Upper lobe of left lung (tissue), 6 donors: ENCODE data around the gene SCARF1. TPM values are rescaled to one million over a fixed set of nuclear protein-coding genes. Genes with fewer than 3 reads are reported as not detected.
A peak's percentile ranks its signal among the peaks of the same experiment; 100 is the strongest.
"Not testable (repeated sequence)": the region's sequence is repeated elsewhere in the genome, so short reads cannot be mapped to it uniquely, and the experiment has no call there.

Experiments used
- ATAC-seq, 2 donors: fragments of 200-7000 bp; cut with Tn5 transposase; one replicate each; pipeline ENCODE4 v1.9.1; 2022; ENCODE audit warnings: mild to moderate bottlenecking in 2 of 2, moderate library complexity in 2 of 2; ENCODE audit not compliant: low FRiP score in 2 of 2
- DNase-seq, 2 donors: peaks; one replicate each; pipeline ENCODE4 v3.0.0-alpha.2; 2019 to 2020
- H3K27ac ChIP-seq, 4 donors: fragments of 200-600 bp; sonication (generic); one replicate each; pipeline ENCODE4 v1.5.1; 2016 to 2019
- H3K27me3 ChIP-seq, 4 donors: fragments of 200-600 bp; sonication (generic); one replicate each; pipeline ENCODE4 v1.5.1; 2017 to 2019
- H3K36me3 ChIP-seq, 4 donors: fragments of 200-600 bp; sonication (generic); one replicate each; pipeline ENCODE4 v1.5.1; 2016 to 2019
- H3K4me1 ChIP-seq, 4 donors: fragments of 200-600 bp; sonication (generic); one replicate each; pipeline ENCODE4 v1.5.1; 2018 to 2019
- H3K4me3 ChIP-seq, 4 donors: fragments of 200-600 bp; sonication (generic); one replicate each; pipeline ENCODE4 v1.5.1; 2017 to 2019; ENCODE audit warnings: mild to moderate bottlenecking in 2 of 4, moderate library complexity in 1 of 4
- H3K9me3 ChIP-seq, 4 donors: fragments of 200-600 bp; sonication (generic); one replicate each; pipeline ENCODE4 v1.5.1; 2018 to 2019
- CTCF ChIP-seq, 6 experiments: fragments of 450-650 bp in 4 of 6; fragments of 200-600 bp in 2 of 6; sonication (generic) in 2 of 6; IDR thresholded peaks; one replicate each; pipeline ENCODE4 v1.5.1; 2016 to 2019; ENCODE audit warnings: antibody characterized with exemption in 6 of 6
- EP300 ChIP-seq, 4 donors: sonication (generic); formaldehyde crosslinking; IDR thresholded peaks; one replicate each; pipeline ENCODE4 v1.5.1; 2017; ENCODE audit warnings: antibody characterized with exemption in 4 of 4, control low read depth in 2 of 4
- POLR2A ChIP-seq, 4 donors: fragments of 450-650 bp; IDR thresholded peaks; one replicate each; pipeline ENCODE4 v1.5.1; 2016 to 2017; ENCODE audit warnings: antibody characterized with exemption in 4 of 4, mild to moderate bottlenecking in 2 of 4
- POLR2AphosphoS5 ChIP-seq, 2 donors: sonication (generic); formaldehyde crosslinking; IDR thresholded peaks; one replicate each; pipeline ENCODE4 v1.5.1; 2017; ENCODE audit warnings: antibody characterized with exemption in 2 of 2
- WGBS, 2 donors: methylation state at CpG; one replicate each; pipeline ENCODE4 v1.1.5; 2017 to 2018; 5-methylcytosine and 5-hydroxymethylcytosine counted together
- total RNA-seq, 6 donors: library from RNA; depleted of rRNA in 4 of 6; stranded (reverse); fragments of >200 nt in 4 of 6; gene quantifications; one replicate each; pipeline versions ENCODE4 v1.1.0 to v1.2.1, GENCODE V29; 2016 to 2021
- donor health status: DM: no; HTN: no; CAD: no; lungs with moderate emphysema.
- donor health status: DM: no; HTN: yes; CAD: no; lungs with severe emphysema.

Gene SCARF1
- total RNA-seq, 6 donors from 2014 or later = 22.0 to 93.2 (median 55.5) TPM

DNA sequence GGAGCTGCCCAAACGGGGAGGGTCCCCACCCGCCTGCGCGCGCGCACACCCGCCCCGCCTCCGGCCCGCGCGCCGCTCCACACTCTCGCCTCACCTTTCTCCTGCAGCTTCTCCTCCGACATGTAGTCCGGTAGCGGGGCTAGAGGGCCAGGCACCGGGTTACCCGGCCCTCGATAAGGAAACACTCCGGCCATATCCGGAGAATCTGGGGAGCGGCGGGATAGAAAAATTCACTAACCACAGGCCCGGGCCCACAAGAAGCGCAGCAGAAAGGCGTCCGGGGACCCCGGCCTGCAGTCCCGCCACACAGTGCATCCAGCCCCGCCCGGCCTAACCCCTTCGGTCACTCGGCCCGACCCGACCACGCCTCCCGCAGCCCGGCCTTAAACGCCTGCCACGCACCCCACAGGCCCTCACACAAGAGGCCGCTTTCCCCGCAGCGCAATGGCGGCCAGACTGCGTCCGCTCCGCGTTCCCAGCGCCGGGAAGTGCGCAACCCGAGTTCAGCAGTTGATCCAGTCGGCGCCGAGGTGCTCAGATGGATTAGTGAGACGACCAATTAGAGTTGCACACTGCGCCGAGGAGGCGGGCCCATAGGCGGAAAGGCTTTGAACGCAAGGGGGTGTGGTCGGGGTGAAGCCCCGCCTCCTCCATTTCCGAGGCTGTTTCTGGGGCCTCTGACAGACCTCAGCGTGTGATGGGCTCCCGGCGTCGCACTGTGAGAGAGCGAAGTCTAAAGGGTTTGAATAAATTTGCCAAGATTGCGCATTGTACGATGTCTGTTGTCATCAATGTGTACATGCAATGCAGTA is 39.1 kb upstream of the SCARF1 start, which contains the start of gene PRPF8:
TSS of gene PRPF8 (minus strand) at position 490 of the 812 bp plus-strand sequence. CDS start at position 194, 296 bp downstream.
- H3K36me3 ChIP-seq = peaks cover 27 to 41% (median 35%) of the 10 kb centered on the region in 4 donors
- WGBS, 2 donors = 0 to 1% methylated on average over 41 to 54 of the region's 72 CpGs
- H3K27ac ChIP-seq = peak within 1 kb of the TSS; percentile 89 to 97 (median 94)
- H3K4me1 ChIP-seq = peaks cover 16 to 31% (median 19%) of the 10 kb centered on the region in 4 donors
- peak; percentile 100 for ATAC-seq
- peak; percentile 96 to 98 for DNase-seq
- H3K9me3 ChIP-seq = no peaks in the 10 kb centered on the region
- no peaks in the 10 kb centered on the region for H3K27me3 ChIP-seq
- peak within 1 kb of the TSS; percentile 70 to 93 (median 80) for H3K4me3 ChIP-seq
- peak; percentile 99 for TF ChIP-seq POLR2AphosphoS5 (IDR thresholded peaks at IDR 0.05)
- TF ChIP-seq POLR2A (IDR thresholded peaks at IDR 0.05) = peak in 3 of 4 donors; percentile 90 to 98 (median 92)
- peak in 2 of 6 experiments; percentile 14 to 22 for TF ChIP-seq CTCF (IDR thresholded peaks at IDR 0.05)
- peak in 1 of 4 donors; percentile 68 for TF ChIP-seq EP300 (IDR thresholded peaks at IDR 0.05)

- no peak for TF ChIP-seq POLR2AphosphoS5 (IDR thresholded peaks at IDR 0.05)
- TF ChIP-seq EP300 (IDR thresholded peaks at IDR 0.05) = no peak
- no peak for TF ChIP-seq POLR2A (IDR thresholded peaks at IDR 0.05)
- TF ChIP-seq CTCF (IDR thresholded peaks at IDR 0.05) = no peak
- peaks cover 16 to 31% (median 19%) of the 10 kb centered on the region in 4 donors for H3K4me1 ChIP-seq
- peaks cover 38 to 52% (median 46%) of the 10 kb centered on the region in 4 donors for H3K36me3 ChIP-seq
- H3K27ac ChIP-seq = peak overlapping the region in 3 of 4 donors; percentile 94 to 97 (median 95)
- no peaks in the 10 kb centered on the region for H3K9me3 ChIP-seq
- no peaks in the 10 kb centered on the region for H3K27me3 ChIP-seq
- DNase-seq (no peak), ATAC-seq (no peak)
- WGBS, 2 donors = 56 to 65% methylated on average over 5 of the region's 5 CpGs
- H3K4me3 ChIP-seq = peak overlapping the region; percentile 70 to 93 (median 80)
Measured at GRCh38 chr17:1683459-1683858, 37.9 kb upstream of the SCARF1 start.

GRCh38 chr17:1676401-1676800 is 30.9 kb upstream of the SCARF1 start:
- Histone ChIP-seq H3K36me3 (peaks cover 95 to 100% (median 98%) of the 10 kb centered on the region in 4 donors), H3K4me1 (no peaks in the 10 kb centered on the region), H3K4me3 (no peak overlapping the region), H3K27me3 (no peaks in the 10 kb centered on the region), H3K9me3 (no peaks in the 10 kb centered on the region), H3K27ac (no peak overlapping the region)
- TF ChIP-seq POLR2A (IDR thresholded peaks at IDR 0.05) (no peak), POLR2AphosphoS5 (IDR thresholded peaks at IDR 0.05) (no peak), CTCF (IDR thresholded peaks at IDR 0.05) (no peak)
- no peak for DNase-seq
- WGBS, 2 donors = 98 to 99% methylated on average over 13 of the region's 13 CpGs
- ATAC-seq = no peak

DNA sequence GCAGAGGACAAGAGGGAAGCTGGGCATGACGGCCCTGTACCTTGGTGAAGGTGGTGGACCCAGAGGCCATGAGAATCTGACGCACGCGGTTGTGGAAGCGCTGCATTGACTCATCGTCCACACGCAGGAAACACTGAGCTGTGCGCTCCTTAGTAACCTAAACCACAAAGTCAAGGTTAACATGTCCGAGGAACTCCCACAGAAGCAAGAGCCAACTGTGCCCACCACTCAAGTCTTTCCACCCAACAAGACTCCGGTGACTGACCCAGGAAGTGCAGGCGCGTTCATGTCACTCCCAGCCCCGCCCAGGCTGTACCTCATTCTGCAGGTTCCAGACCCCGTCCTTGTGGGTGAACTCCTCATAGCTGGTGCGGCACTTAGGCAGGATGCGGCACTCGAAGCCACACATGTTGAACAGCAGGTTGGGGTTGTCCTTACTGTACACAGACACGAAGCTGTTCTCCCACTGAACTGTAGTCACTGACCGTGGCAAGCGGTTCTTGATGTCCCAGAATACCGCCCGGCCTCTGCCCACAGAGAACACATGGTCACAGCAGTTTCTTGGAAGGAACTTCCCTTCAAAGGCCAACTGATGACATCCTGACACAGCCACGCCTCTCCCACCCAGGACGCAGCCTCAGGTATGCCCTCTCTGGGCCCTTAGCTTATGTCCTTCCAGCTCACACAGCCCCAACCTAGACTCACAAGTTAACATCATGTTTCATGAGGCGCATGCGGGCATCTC is 27.7 kb upstream of the SCARF1 start:
- TF ChIP-seq CTCF (IDR thresholded peaks at IDR 0.05) = no peak
- no peak for TF ChIP-seq POLR2AphosphoS5 (IDR thresholded peaks at IDR 0.05)
- TF ChIP-seq POLR2A (IDR thresholded peaks at IDR 0.05) = no peak
- TF ChIP-seq EP300 (IDR thresholded peaks at IDR 0.05) = no peak
- Histone ChIP-seq H3K36me3 (peaks cover 79 to 95% (median 86%) of the 10 kb centered on the region in 4 donors), H3K4me3 (no peak overlapping the region), H3K27ac (no peak overlapping the region), H3K27me3 (no peaks in the 10 kb centered on the region), H3K4me1 (peaks cover 0 to 14% (median 12%) of the 10 kb centered on the region in 4 donors), H3K9me3 (no peaks in the 10 kb centered on the region)
- ATAC-seq (no peak), DNase-seq (no peak)
- 90 to 91% methylated on average over 26 of the region's 26 CpGs for WGBS, 2 donors

- not testable (repeated sequence) for H3K4me3 ChIP-seq, H3K27me3 ChIP-seq, H3K27ac ChIP-seq, ATAC-seq, DNase-seq, H3K9me3 ChIP-seq
- Histone ChIP-seq H3K4me1 (peaks cover 9 to 19% (median 15%) of the 10 kb centered on the region in 4 donors), H3K36me3 (peaks cover 35 to 86% (median 71%) of the 10 kb centered on the region in 4 donors)
- WGBS, 2 donors = 94 to 95% methylated on average over 5 of the region's 5 CpGs
Measured at GRCh38 chr17:1663934-1664333, 18.4 kb upstream of the SCARF1 start.
